ENCODE data around the gene DAAM1.
A peak's percentile ranks its signal among the peaks of the same experiment; 100 is the strongest.

Gene DAAM1

GRCh38 chr14:59154373-59154772 lies 34.1 kb upstream of the DAAM1 start:
- DNase-seq (ENCODE audit: low spot score): no peak
- TF ChIP-seq CTCF (IDR thresholded peaks at IDR 0.05; ENCODE audit: extremely low read depth, missing control alignments): no peak

GRCh38 chr14:59155886-59156285 lies 32.6 kb upstream of the DAAM1 start:
- DNase-seq (ENCODE audit: low spot score): no peak
- TF ChIP-seq CTCF (IDR thresholded peaks at IDR 0.05; ENCODE audit: extremely low read depth, missing control alignments): no peak

GRCh38 chr14:59159169-59159568 lies 29.3 kb upstream of the DAAM1 start:
- no peak for TF ChIP-seq CTCF (IDR thresholded peaks at IDR 0.05; ENCODE audit: extremely low read depth, missing control alignments)

GRCh38 chr14:59160506-59160905 lies 28.0 kb upstream of the DAAM1 start:
- no peak for TF ChIP-seq CTCF (IDR thresholded peaks at IDR 0.05; ENCODE audit: extremely low read depth, missing control alignments)
- no peak for DNase-seq (ENCODE audit: low spot score)

More at GRCh38 chr14:59159169-59159568, 29.3 kb upstream of the DAAM1 start:
- no peak for DNase-seq (ENCODE audit: low spot score)

DNA sequence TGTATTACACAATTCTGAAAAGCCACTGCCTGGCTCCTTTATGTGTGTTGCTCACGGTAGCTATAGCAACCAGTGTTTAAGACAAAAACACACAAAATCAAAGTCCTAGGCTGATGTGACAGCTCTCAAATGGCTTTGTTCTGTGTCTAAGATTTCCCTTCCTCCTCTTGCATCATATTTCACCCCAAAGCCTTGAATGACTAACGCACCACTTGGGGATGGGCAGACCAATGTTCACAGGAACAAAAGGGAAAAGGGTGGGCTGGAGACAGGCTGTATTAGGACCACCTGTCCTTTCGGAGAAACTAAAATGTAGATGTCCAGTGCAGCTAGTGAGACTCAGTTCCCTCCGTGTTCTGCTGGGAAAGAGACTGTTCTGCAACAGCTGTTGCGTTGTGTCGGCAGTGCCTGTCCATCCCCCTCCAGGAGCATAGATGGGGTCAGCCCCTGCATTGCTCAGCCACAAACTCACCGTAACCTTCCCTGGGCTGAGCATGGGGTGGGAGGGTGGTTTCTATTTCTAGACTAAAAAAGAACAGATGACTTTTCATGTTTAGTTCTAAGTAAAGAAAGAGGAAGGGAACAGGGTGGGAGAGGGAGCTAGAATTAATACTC lies 26.8 kb upstream of the DAAM1 start:
- peak; percentile 16 for DNase-seq (ENCODE audit: low spot score)
- no peak for TF ChIP-seq CTCF (IDR thresholded peaks at IDR 0.05; ENCODE audit: extremely low read depth, missing control alignments)

DNA sequence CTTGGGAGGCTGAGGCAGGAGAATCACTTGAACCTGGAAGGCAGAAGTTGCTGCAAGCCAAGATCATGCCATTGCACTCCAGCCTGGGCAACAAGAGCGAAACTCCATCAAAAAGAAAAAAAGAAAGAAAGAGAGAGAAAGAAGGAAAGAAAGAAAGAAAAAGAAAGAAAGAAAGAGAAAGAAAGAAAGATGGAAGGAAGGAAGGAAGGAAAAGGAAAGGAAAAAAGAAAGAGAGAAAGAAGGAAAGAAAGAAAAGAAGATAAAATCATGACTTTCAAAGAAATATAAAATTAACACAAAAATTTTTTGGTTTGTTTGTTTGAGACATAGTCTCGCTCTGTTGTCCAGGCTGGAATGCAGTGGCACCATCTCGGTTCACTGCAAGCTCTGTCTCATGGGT lies 22.2 kb upstream of the DAAM1 start:
- no peak for TF ChIP-seq CTCF (IDR thresholded peaks at IDR 0.05; ENCODE audit: extremely low read depth, missing control alignments)

GRCh38 chr14:59175404-59175803 lies 13.1 kb upstream of the DAAM1 start:
- no peak for TF ChIP-seq CTCF (IDR thresholded peaks at IDR 0.05; ENCODE audit: extremely low read depth, missing control alignments)
- DNase-seq (ENCODE audit: low spot score): peak; percentile 64

More for the DNA sequence above, 22.2 kb upstream of the DAAM1 start:
- no peak for DNase-seq (ENCODE audit: low spot score)

All from GM20000 (cell line).